Kidney (tissue), 14 donors: ENCODE results near the gene EPYC. TPM values are rescaled to one million over a fixed set of nuclear protein-coding genes. Genes with fewer than 3 reads are reported as not detected.

ENCODE experiments used
- DNase-seq, 5 donors: peaks; one replicate each; pipeline ENCODE4 v3.0.0-alpha.2; 2013 to 2020
- FAIRE-seq: peaks from 2 replicates; lab custom pipeline; 2012; peaks lifted over from hg19 to GRCh38; lab: Jason Lieb, UNC
- H3K27ac ChIP-seq, 2 donors: one replicate each; pipeline ENCODE4 v1.7.0; 2013; ENCODE audit warnings: low read depth in 2 of 2, low read length in 2 of 2, inconsistent platforms in 1 of 2
- H3K27me3 ChIP-seq: one replicate; pipeline ENCODE4 v1.7.1; 2013; ENCODE audit warnings: low read length, inconsistent platforms; ENCODE audit not compliant: control insufficient read depth, insufficient read depth
- H3K36me3 ChIP-seq, 3 donors: one replicate each; pipeline versions ENCODE4 v1.7.0 to v1.7.1; 2013; ENCODE audit warnings: low read length in 3 of 3, control low read depth in 1 of 3, inconsistent platforms in 1 of 3; ENCODE audit not compliant: insufficient read depth in 3 of 3, control insufficient read depth in 2 of 3
- H3K4me1 ChIP-seq, 3 donors: one replicate each; pipeline versions ENCODE4 v1.7.0 to v1.7.1; 2013; ENCODE audit warnings: low read length in 3 of 3, inconsistent platforms in 1 of 3, low read depth in 1 of 3; ENCODE audit not compliant: control insufficient read depth in 2 of 3, insufficient read depth in 2 of 3
- H3K4me3 ChIP-seq, 3 donors: one replicate each; pipeline versions ENCODE4 v1.7.0 to v1.8.1; 2013; ENCODE audit warnings: low read length in 3 of 3, control low read depth in 1 of 3, inconsistent platforms in 1 of 3
- H3K9ac ChIP-seq, 3 donors: one replicate each; pipeline versions ENCODE4 v1.7.0 to v1.7.1; 2013; ENCODE audit warnings: low read length in 3 of 3, control low read depth in 1 of 3, inconsistent platforms in 1 of 3
- H3K9me3 ChIP-seq, 3 donors: one replicate each; pipeline versions ENCODE4 v1.7.0 to v1.7.1; 2013; ENCODE audit warnings: low read length in 3 of 3, control low read depth in 1 of 3, inconsistent platforms in 1 of 3; ENCODE audit not compliant: control insufficient read depth in 2 of 3, insufficient read depth in 1 of 3
- intact Hi-C: fragments of 100-400 bp; cut with DNase I; formaldehyde crosslinking; loops from one replicate; pipeline ENCODE4 v1.11.1; 2022
- polyA plus RNA-seq: library from polyadenylated mRNA; stranded (reverse); fragments of 350-450 nt; fragmentation: Illumina TruSeq; extraction: RNeasy Lipid Tissue Mini Kit (QIAGEN cat#74804); gene quantifications from one replicate; pipeline ENCODE4 v1.2.3, GENCODE V29; 2014; ENCODE audit warnings: low read depth, low replicate concordance; ENCODE audit not compliant: insufficient read depth
- total RNA-seq: library from RNA; stranded (reverse); fragmentation: NEBNext Ultra II Directional; extraction: Animal tissue kit (Norgen Biotek cat#: 25700); gene quantifications from one replicate; pipeline ENCODE4 v1.2.1, GENCODE V29; 2021
- TF ChIP-seq, protein P1 (sequence below): IDR thresholded peaks from 3 replicates; pipeline ENCODE4 v1.5.1; 2012; ENCODE audit warnings: mild to moderate bottlenecking, moderate library complexity, borderline replicate concordance; ENCODE audit not compliant: insufficient read depth; ENCODE audit errors: extremely low read depth
- donor health status: control.
- donor health status: control.
- donor health status: control.
- donor health status: control.
- donor health status: control.
- donor health status: DM: yes; HTN: yes; CAD: no.
- donor health status: Normal renal cell carcinoma (clear cell type).

Gene EPYC
- total and polyA plus RNA-seq, 2 donors from 2014 or later: not detected

DNA sequence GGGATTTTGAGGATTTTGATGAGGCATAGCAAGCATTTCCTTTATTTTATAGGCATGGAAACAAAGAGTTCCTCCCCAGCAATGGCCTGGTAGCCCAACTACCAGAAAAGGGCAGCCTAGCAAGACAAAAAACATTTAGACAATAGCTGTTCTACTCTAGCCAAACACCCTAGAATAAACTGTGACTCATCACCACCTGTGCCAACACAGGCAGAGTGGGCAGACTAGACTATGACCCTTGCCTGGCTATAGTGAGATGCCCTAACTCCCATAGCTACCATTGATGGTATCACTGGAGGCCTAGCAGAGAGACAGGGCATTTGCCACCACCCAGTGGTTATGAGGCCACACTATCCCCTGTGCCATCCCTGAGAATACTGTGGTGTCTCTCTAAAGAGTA lies 34.3 kb downstream of the EPYC start:
- H3K27me3 ChIP-seq: no peaks in the 10 kb centered on the region
- intact Hi-C loops: loop anchor here (10.0 kb wide), 1 partner anchor 364 kb away; no protein-coding TSS in a partner anchor
- DNase-seq (no peak), FAIRE-seq (no peak)
- no peak overlapping the region for H3K9ac ChIP-seq
- no peaks in the 10 kb centered on the region for H3K9me3 ChIP-seq
- H3K4me3 ChIP-seq: no peak overlapping the region
- TF ChIP-seq, protein P1, sequence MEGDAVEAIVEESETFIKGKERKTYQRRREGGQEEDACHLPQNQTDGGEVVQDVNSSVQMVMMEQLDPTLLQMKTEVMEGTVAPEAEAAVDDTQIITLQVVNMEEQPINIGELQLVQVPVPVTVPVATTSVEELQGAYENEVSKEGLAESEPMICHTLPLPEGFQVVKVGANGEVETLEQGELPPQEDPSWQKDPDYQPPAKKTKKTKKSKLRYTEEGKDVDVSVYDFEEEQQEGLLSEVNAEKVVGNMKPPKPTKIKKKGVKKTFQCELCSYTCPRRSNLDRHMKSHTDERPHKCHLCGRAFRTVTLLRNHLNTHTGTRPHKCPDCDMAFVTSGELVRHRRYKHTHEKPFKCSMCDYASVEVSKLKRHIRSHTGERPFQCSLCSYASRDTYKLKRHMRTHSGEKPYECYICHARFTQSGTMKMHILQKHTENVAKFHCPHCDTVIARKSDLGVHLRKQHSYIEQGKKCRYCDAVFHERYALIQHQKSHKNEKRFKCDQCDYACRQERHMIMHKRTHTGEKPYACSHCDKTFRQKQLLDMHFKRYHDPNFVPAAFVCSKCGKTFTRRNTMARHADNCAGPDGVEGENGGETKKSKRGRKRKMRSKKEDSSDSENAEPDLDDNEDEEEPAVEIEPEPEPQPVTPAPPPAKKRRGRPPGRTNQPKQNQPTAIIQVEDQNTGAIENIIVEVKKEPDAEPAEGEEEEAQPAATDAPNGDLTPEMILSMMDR: no peak
- H3K36me3 ChIP-seq: no peaks in the 10 kb centered on the region
- H3K4me1 ChIP-seq: no peaks in the 10 kb centered on the region
- H3K27ac ChIP-seq: no peak overlapping the region

DNA sequence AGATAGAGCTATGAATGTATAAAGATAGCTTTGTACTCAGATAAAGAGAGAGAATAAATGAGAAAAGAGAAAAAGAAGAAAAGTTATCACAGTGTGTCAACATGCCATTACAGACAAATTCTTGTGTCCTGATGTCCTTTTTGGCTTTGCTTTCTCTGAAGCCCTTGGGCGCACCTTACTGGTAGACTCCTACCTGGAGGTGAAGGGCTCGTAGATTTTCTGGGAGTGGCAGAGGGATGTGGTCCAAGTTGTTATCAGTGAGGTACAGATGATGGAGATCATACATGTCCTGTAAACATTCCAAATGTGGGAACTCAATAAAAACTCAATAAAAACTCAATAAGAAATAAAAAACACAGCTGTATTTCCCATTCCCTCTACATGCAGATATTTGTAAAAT lies 34.9 kb downstream of the EPYC start:
- DNase-seq: no peak
- Histone ChIP-seq H3K27me3 (no peaks in the 10 kb centered on the region), H3K4me1 (no peaks in the 10 kb centered on the region), H3K36me3 (no peaks in the 10 kb centered on the region), H3K9me3 (no peaks in the 10 kb centered on the region), H3K4me3 (no peak overlapping the region), H3K27ac (no peak overlapping the region), H3K9ac (no peak overlapping the region)
- intact Hi-C loops: loop anchor here (10.0 kb wide), 1 partner anchor 365 kb away; no protein-coding TSS in a partner anchor
- FAIRE-seq: no peak
- TF ChIP-seq, protein P1: no peak

DNA sequence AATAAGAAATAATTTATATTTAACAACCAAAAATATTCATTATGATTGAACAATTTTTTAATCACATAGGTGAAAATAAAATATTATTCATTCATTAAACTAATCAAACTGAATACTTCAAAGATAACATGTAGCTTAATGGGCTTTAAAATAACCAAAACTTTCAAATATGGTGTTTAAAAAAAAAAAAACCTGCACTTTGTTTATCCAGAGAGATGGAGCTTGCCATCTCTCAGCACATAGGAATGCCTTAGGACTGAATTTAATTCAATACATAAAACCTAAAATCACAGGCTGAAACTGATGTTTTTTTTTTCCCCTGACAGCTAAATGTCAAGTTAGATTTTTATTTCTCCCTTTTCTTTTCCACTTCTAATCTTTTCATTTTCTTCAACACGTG lies 35.4 kb downstream of the EPYC start:
- intact Hi-C loops: no loop called here
- Histone ChIP-seq H3K36me3 (no peaks in the 10 kb centered on the region), H3K9ac (no peak overlapping the region), H3K4me3 (no peak overlapping the region), H3K27ac (no peak overlapping the region), H3K9me3 (no peaks in the 10 kb centered on the region), H3K4me1 (no peaks in the 10 kb centered on the region), H3K27me3 (no peaks in the 10 kb centered on the region)
- FAIRE-seq: no peak
- no peak for DNase-seq
- TF ChIP-seq, protein P1: no peak

DNA sequence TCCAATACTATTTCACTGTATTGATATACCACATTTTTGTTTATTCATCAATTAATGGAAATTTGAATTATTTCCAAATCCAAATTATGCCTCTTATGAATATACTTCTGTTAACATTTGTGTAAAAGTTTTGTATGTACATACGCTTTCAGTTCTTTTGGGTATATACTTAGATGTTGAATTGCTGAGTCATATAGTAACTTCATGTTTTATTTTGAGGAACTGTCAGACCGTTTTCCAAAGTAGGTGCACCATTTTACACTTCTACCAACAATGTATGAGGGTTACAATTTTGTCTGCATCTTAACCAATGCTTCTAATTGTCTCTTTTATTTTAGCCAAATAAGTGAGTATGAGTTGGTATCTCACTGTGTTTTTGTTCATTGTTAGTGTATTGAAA lies 39.6 kb downstream of the EPYC start:
- Histone ChIP-seq H3K27ac (no peak overlapping the region), H3K36me3 (no peaks in the 10 kb centered on the region), H3K27me3 (no peaks in the 10 kb centered on the region), H3K9me3 (no peaks in the 10 kb centered on the region), H3K9ac (no peak overlapping the region), H3K4me3 (no peak overlapping the region), H3K4me1 (no peaks in the 10 kb centered on the region)
- DNase-seq: no peak
- intact Hi-C loops: no loop called here
- FAIRE-seq: no peak
- TF ChIP-seq, protein P1: no peak
